H4 (cell line): ENCODE measurements around the gene GP5. TPM values are rescaled to one million over a fixed set of nuclear protein-coding genes. Genes with fewer than 3 reads are reported as not detected.

Experiments
- DNase-seq: peaks from one replicate; pipeline ENCODE4 v3.0.0-alpha.2; 2015; ENCODE audit warnings: low spot score
- total RNA-seq: library from RNA; depleted of rRNA; stranded (reverse); fragments of >200 nt; shearing (Covaris generic); gene quantifications from 2 replicates; pipeline ENCODE4 v1.2.3, GENCODE V29; 2014; rRNA removed

Gene GP5
- total RNA-seq, 1 experiment from 2014 or later, result not detected

DNA sequence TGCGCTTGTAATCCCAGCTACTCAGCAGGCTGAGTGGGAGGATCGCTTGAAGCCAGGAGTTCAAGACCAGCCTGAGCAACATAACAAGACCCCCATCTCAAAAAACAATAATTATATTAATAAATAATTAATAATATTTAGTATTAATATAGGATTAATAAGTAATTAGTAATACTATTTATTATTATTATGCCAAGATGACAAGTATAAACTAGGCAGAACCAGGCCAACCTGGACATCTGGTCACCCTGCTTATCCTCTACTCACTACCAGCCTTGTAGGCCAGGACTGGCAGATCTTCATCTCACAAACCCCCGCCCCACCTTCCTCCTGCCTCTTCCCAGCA lies 48.4 kb downstream of the GP5 start:
- DNase-seq, result no peak

DNA sequence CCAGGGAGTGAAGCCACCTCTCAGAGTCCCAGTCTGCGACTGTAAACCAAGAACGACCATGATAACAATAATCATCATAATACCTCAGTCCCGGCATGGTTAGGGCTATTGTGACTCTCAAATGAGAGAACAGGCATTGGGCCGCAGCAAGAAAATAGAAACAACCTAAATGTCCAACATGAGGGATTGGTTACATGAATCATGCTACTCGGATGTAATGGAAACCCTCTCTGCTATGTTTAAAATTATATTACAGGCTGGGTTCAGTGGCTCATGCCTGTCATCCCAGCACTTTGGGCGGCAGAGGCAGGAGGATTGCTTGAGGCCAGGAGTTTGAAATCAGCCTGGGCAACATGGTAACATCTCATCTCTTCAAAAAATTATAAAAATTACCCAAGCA lies 50.7 kb downstream of the GP5 start:
- DNase-seq, result no peak

DNA sequence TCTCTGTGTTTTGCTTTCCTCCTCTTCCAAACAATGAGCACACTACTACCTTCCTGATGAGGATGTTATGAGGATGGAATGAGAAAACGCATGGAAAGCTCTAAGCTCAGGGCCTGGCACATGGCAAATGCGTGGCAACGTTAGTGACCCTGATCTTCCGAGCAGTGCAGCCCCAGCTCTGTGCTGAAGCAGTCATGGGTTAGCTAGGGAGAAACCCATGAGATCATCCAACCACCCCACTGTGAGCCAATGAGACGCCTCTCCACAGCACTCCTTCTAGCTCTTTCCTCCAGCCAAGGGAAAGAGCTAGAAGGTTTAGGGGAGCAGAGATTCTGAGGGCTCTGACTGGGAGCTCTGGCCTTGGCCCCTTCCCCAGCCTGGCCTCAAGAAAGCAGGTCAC lies 52.4 kb downstream of the GP5 start:
- DNase-seq, result no peak

DNA sequence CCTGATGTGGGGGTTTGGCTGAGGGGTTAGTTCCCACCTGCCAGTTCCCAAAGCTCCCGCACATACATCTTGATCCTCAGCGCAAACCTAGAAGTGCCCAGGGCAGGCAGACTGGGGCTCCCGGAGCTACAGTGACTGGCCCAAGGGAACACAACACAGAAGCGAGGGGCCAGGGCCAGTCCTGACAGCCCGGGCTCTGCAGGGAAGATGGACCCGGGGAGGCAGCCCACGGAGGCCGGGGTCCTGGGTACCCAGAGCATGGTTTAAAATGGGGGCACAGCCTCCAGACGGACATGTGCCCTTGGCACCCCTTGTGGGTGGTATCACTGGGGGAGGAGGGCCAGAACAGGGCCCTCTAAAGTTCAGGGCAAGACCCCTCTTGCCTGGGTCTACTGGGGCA lies 53.0 kb downstream of the GP5 start:
- no peak for DNase-seq

Other genes with a start within 250 kb of the GP5 start
- gene CPN2, start 47.9 kb downstream of the GP5 start, total RNA-seq, result not detected in 2 replicates
- 5.8 and 6.0 TPM in 2 replicates for gene LRRC15, start 29.5 kb downstream of the GP5 start, total RNA-seq
- gene ATP13A3, start 87.7 kb upstream of the GP5 start, total RNA-seq, result 66.1 and 83.2 TPM in 2 replicates
- gene TMEM44, start 234.2 kb upstream of the GP5 start, total RNA-seq, result 6.6 and 8.4 TPM in 2 replicates